Breast epithelium (tissue), 3 donors: ENCODE results near the gene IL1F10.

Experiments
- CTCF ChIP-seq, 3 donors: fragments of 450-650 bp; IDR thresholded peaks; one replicate each; pipeline ENCODE4 v1.5.1; 2016 to 2017; ENCODE audit warnings: antibody characterized with exemption in 3 of 3, mild to moderate bottlenecking in 3 of 3, moderate library complexity in 3 of 3
- POLR2A ChIP-seq: fragments of 450-650 bp; IDR thresholded peaks from one replicate; pipeline ENCODE4 v1.6.1; 2016; ENCODE audit warnings: antibody characterized with exemption, mild to moderate bottlenecking, moderate library complexity
- POLR2AphosphoS5 ChIP-seq, 3 donors: sonication (generic); formaldehyde crosslinking; IDR thresholded peaks; one replicate each; pipeline ENCODE4 v1.6.1; 2017; ENCODE audit warnings: antibody characterized with exemption in 3 of 3

GRCh38 chr2:113072584-113072983, 4.8 kb downstream of the IL1F10 start:
- TF ChIP-seq CTCF (IDR thresholded peaks at IDR 0.05) (no peak), POLR2A (no peak), POLR2AphosphoS5 (IDR thresholded peaks at IDR 0.05) (no peak)
